HEK293 (cell line): ENCODE measurements around the gene FRMD4B.

Source experiments
- ATF2 ChIP-seq: fragments of 450-650 bp; formaldehyde crosslinking; IDR thresholded peaks from 2 replicates; pipeline ENCODE4 v1.5.1; 2016; ENCODE audit warnings: missing biosample characterization, missing genetic modification characterization, low read depth
- OVOL3 ChIP-seq: fragments of 450-650 bp; formaldehyde crosslinking; IDR thresholded peaks from 2 replicates; pipeline ENCODE4 v1.5.1; 2016; ENCODE audit warnings: missing biosample characterization, missing genetic modification characterization
- YY1 ChIP-seq: fragments of 450-650 bp; formaldehyde crosslinking; IDR thresholded peaks from 2 replicates; pipeline ENCODE4 v1.5.1; 2018; ENCODE audit warnings: missing biosample characterization, missing genetic modification characterization
- ZBTB17 ChIP-seq: fragments of 450-650 bp; formaldehyde crosslinking; IDR thresholded peaks from 2 replicates; pipeline ENCODE4 v1.5.1; 2016; ENCODE audit warnings: missing biosample characterization, missing genetic modification characterization
- ZNF175 ChIP-seq: fragments of 450-650 bp; formaldehyde crosslinking; IDR thresholded peaks from 2 replicates; pipeline ENCODE4 v1.5.1; 2016; ENCODE audit warnings: missing biosample characterization, missing genetic modification characterization
- ZNF211 ChIP-seq: fragments of 450-650 bp; formaldehyde crosslinking; IDR thresholded peaks from 2 replicates; pipeline ENCODE4 v1.5.1; 2016; ENCODE audit warnings: low read depth, missing biosample characterization, missing genetic modification characterization
- ZNF274 ChIP-seq, 2 experiments: fragments of 200-500 bp in 1 of 2; fragments of 450-650 bp in 1 of 2; sonication (Bioruptor generic) in 1 of 2; formaldehyde crosslinking in 1 of 2; IDR thresholded peaks; 2 replicates each; pipeline versions ENCODE4 v1.5.1 to v1.6.1; 2014 to 2016; ENCODE audit warnings: borderline replicate concordance in 1 of 2, inconsistent platforms in 1 of 2, low read length in 1 of 2, missing biosample characterization in 1 of 2, missing genetic modification characterization in 1 of 2
- ZNF416 ChIP-seq: fragments of 450-650 bp; formaldehyde crosslinking; IDR thresholded peaks from 2 replicates; pipeline ENCODE4 v1.5.1; 2016; ENCODE audit warnings: missing biosample characterization, missing genetic modification characterization
- ZNF558 ChIP-seq: fragments of 450-650 bp; formaldehyde crosslinking; IDR thresholded peaks from 2 replicates; pipeline ENCODE4 v1.5.1; 2016; ENCODE audit warnings: missing biosample characterization, missing genetic modification characterization
- TF ChIP-seq, protein P1 (sequence below): fragments of 450-650 bp; formaldehyde crosslinking; IDR thresholded peaks from 2 replicates; pipeline ENCODE4 v1.5.1; 2016; ENCODE audit warnings: missing biosample characterization, missing genetic modification characterization
- TF ChIP-seq, protein P2 (sequence below): fragments of 450-650 bp; formaldehyde crosslinking; IDR thresholded peaks from 2 replicates; pipeline ENCODE4 v1.5.1; 2016; ENCODE audit warnings: missing biosample characterization, missing genetic modification characterization
- TF ChIP-seq, protein P3 (sequence below): fragments of 450-650 bp; formaldehyde crosslinking; IDR thresholded peaks from 2 replicates; pipeline ENCODE4 v1.5.1; 2016; ENCODE audit warnings: missing biosample characterization, missing genetic modification characterization
- TF ChIP-seq, protein P4 (sequence below): sonication (generic); formaldehyde crosslinking; IDR thresholded peaks from 2 replicates; pipeline ENCODE4 v1.8.1; 2022; ENCODE audit warnings: mild to moderate bottlenecking, moderate library complexity, missing genetic modification reagents

- TF ChIP-seq, protein P1, sequence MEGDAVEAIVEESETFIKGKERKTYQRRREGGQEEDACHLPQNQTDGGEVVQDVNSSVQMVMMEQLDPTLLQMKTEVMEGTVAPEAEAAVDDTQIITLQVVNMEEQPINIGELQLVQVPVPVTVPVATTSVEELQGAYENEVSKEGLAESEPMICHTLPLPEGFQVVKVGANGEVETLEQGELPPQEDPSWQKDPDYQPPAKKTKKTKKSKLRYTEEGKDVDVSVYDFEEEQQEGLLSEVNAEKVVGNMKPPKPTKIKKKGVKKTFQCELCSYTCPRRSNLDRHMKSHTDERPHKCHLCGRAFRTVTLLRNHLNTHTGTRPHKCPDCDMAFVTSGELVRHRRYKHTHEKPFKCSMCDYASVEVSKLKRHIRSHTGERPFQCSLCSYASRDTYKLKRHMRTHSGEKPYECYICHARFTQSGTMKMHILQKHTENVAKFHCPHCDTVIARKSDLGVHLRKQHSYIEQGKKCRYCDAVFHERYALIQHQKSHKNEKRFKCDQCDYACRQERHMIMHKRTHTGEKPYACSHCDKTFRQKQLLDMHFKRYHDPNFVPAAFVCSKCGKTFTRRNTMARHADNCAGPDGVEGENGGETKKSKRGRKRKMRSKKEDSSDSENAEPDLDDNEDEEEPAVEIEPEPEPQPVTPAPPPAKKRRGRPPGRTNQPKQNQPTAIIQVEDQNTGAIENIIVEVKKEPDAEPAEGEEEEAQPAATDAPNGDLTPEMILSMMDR (tag by site-specific recombination): no peak
- TF ChIP-seq OVOL3: no peak
- TF ChIP-seq, protein P2, sequence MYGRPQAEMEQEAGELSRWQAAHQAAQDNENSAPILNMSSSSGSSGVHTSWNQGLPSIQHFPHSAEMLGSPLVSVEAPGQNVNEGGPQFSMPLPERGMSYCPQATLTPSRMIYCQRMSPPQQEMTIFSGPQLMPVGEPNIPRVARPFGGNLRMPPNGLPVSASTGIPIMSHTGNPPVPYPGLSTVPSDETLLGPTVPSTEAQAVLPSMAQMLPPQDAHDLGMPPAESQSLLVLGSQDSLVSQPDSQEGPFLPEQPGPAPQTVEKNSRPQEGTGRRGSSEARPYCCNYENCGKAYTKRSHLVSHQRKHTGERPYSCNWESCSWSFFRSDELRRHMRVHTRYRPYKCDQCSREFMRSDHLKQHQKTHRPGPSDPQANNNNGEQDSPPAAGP: no peak
- no peak for TF ChIP-seq ZNF416 (tag by site-specific recombination)
- TF ChIP-seq ZNF175 (tag by site-specific recombination): no peak
- TF ChIP-seq ATF2 (tag by site-specific recombination): no peak
- no peak for TF ChIP-seq ZNF211 (tag by site-specific recombination)
- TF ChIP-seq, protein P3, sequence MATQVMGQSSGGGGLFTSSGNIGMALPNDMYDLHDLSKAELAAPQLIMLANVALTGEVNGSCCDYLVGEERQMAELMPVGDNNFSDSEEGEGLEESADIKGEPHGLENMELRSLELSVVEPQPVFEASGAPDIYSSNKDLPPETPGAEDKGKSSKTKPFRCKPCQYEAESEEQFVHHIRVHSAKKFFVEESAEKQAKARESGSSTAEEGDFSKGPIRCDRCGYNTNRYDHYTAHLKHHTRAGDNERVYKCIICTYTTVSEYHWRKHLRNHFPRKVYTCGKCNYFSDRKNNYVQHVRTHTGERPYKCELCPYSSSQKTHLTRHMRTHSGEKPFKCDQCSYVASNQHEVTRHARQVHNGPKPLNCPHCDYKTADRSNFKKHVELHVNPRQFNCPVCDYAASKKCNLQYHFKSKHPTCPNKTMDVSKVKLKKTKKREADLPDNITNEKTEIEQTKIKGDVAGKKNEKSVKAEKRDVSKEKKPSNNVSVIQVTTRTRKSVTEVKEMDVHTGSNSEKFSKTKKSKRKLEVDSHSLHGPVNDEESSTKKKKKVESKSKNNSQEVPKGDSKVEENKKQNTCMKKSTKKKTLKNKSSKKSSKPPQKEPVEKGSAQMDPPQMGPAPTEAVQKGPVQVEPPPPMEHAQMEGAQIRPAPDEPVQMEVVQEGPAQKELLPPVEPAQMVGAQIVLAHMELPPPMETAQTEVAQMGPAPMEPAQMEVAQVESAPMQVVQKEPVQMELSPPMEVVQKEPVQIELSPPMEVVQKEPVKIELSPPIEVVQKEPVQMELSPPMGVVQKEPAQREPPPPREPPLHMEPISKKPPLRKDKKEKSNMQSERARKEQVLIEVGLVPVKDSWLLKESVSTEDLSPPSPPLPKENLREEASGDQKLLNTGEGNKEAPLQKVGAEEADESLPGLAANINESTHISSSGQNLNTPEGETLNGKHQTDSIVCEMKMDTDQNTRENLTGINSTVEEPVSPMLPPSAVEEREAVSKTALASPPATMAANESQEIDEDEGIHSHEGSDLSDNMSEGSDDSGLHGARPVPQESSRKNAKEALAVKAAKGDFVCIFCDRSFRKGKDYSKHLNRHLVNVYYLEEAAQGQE (tag by site-specific recombination): no peak
- no peak for TF ChIP-seq ZNF274 (IDR thresholded peaks at IDR 0.05; ENCODE audit: low read length)
- no peak for TF ChIP-seq ZNF274 (tag by site-specific recombination; IDR thresholded peaks at IDR 0.05; ENCODE audit: borderline replicate concordance)
- no peak for TF ChIP-seq YY1 (tag by site-specific recombination)
- TF ChIP-seq ZBTB17 (tag by site-specific recombination): no peak
- TF ChIP-seq ZNF558 (tag by site-specific recombination): no peak
- TF ChIP-seq, protein P4, sequence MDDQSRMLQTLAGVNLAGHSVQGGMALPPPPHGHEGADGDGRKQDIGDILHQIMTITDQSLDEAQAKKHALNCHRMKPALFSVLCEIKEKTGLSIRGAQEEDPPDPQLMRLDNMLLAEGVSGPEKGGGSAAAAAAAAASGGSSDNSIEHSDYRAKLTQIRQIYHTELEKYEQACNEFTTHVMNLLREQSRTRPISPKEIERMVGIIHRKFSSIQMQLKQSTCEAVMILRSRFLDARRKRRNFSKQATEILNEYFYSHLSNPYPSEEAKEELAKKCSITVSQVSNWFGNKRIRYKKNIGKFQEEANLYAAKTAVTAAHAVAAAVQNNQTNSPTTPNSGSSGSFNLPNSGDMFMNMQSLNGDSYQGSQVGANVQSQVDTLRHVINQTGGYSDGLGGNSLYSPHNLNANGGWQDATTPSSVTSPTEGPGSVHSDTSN (CRISPR knock-in tag): no peak
Observed at GRCh38 chr3:69322158-69322509, 63.8 kb downstream of the FRMD4B start.
